Subcutaneous preadipocyte (primary cell): Measurements from ENCODE around the gene SPSB4. TPM values are rescaled to one million over a fixed set of nuclear protein-coding genes. Genes with fewer than 3 reads are reported as not detected.

ENCODE experiments used
- total RNA-seq: library from RNA; depleted of rRNA; stranded (reverse); fragments of >200 nt; gene quantifications from 2 replicates; pipeline ENCODE4 v1.2.3, GENCODE V29; 2012

SPSB4 gene
- total RNA-seq: not detected in 2 replicates

DNA sequence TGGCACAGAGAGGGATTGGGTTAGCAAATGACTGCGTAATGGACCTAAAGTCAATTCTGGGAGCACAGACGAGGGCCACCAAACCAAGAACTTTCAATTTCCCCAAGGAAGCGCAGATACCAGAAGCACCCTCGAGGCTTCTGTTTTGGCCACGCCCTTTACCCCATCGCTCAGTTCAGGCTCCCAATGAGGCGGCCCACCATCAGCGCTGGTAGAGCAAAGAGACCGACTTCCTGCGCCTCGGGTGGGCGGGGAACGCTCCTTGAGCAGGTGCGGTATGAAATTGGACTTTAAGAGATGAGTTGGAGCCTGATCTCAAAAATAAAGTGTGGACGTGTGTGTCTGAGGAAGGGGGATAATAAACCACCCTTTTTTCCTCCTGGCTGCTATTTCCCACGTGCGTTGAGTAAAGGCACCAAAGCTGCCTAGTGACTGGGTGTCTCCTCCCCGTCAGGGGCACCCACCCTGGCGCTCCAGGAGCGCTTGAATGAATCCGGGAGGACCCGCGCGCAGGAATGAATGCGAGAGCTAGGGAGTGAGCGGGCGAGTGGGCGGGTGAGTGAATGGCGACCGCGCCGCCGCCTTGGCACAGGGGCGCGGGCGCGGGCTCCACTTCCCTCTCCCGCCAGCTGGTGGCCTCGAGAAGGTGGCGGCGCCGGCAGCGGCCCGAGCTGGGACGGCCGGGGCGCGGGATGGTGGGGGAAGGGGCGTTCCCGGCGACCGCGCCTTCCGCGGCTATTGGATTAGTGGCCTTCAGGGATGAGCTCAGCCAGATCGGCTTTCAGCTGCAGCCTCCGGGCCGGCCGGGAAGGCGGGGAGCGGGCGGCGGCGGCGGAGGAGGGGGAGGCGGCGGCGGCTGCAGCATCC lies at the start of gene SPSB4:
SPSB4 (plus strand) TSS at position 772 of the 867 bp plus-strand sequence. CDS start 14,758 bp downstream, outside the sequence.

Other genes with a start within 250 kb of the SPSB4 start
- gene SLC25A36, start 109.5 kb upstream of the SPSB4 start, total RNA-seq: 60.2 and 63.6 TPM in 2 replicates
- 5.1 and 6.6 TPM in 2 replicates for gene PXYLP1, start 180.5 kb downstream of the SPSB4 start, total RNA-seq